H1 (cell line): ENCODE data around the gene SH3PXD2B. TPM values are rescaled to one million over a fixed set of nuclear protein-coding genes. Genes with fewer than 3 reads are reported as not detected.

Experiments
- CTCF ChIA-PET: fragments of 300-600 bp; sonication (Branson Sonifier 250); formaldehyde crosslinking; loops from one replicate; lab custom pipeline; 2021; ENCODE audit not compliant: partially characterized antibody; lab: Charles Lee
- POLR2A ChIA-PET: fragments of 300-600 bp; sonication (Branson Sonifier 250); formaldehyde crosslinking; loops from one replicate; lab custom pipeline; 2021; ENCODE audit warnings: inconsistent platforms; ENCODE audit not compliant: partially characterized antibody; lab: Charles Lee
- DNase-seq, 2 experiments: peaks; one replicate each; pipeline versions ENCODE4 v3.0.0 to v3.0.0-alpha.2; 2010 to 2022; ENCODE audit warnings: low spot score in 2 of 2, low read depth in 1 of 2, mixed read lengths in 1 of 2
- FAIRE-seq: peaks from 2 replicates; lab custom pipeline; 2011; peaks lifted over from hg19 to GRCh38; lab: Jason Lieb, UNC
- H2AFZ ChIP-seq: 2 replicates; pipeline ENCODE4 v1.8.1; 2012; ENCODE audit warnings: low read length, inconsistent platforms
- H2AK5ac ChIP-seq: 2 replicates; pipeline ENCODE4 v1.6.1; 2013; ENCODE audit warnings: low read depth, low read length
- H2BK120ac ChIP-seq: replicated peaks from 2 replicates; pipeline ENCODE3; 2013; ENCODE audit warnings: low read depth, low read length, inconsistent platforms
- H2BK12ac ChIP-seq: 2 replicates; pipeline ENCODE4 v1.6.1; 2013; ENCODE audit warnings: low read depth, low read length
- H2BK15ac ChIP-seq: 2 replicates; pipeline ENCODE4 v1.6.1; 2013; ENCODE audit warnings: low read length
- H2BK20ac ChIP-seq: 2 replicates; pipeline ENCODE4 v1.6.1; 2013; ENCODE audit warnings: low read length
- H2BK5ac ChIP-seq: 2 replicates; pipeline ENCODE4 v1.6.1; 2013; ENCODE audit warnings: low read depth, low read length
- H3K14ac ChIP-seq: 2 replicates; pipeline ENCODE4 v1.6.1; 2013; ENCODE audit warnings: inconsistent platforms; ENCODE audit not compliant: insufficient read length
- H3K18ac ChIP-seq: 2 replicates; pipeline ENCODE4 v1.6.1; 2013; ENCODE audit warnings: low read length; ENCODE audit errors: extremely low read depth
- H3K23ac ChIP-seq: 2 replicates; pipeline ENCODE4 v1.6.1; 2013; ENCODE audit warnings: inconsistent platforms; ENCODE audit not compliant: insufficient read length
- H3K23me2 ChIP-seq: 2 replicates; pipeline ENCODE4 v1.6.1; 2013; ENCODE audit warnings: low read depth, low read length
- H3K27ac ChIP-seq: 2 replicates; pipeline ENCODE4 v1.6.1; 2011; ENCODE audit warnings: low read depth, low read length, inconsistent platforms
- H3K27me3 ChIP-seq, 4 experiments: replicated peaks in 1 of 4; 1 replicate in 1 of 4; 2 replicates in 3 of 4; pipeline versions ENCODE4 v1.6.1 to v1.8.1; 2011 to 2013; ENCODE audit warnings: low read length in 3 of 4, mild to moderate bottlenecking in 3 of 4, inconsistent platforms in 2 of 4, mixed read lengths in 2 of 4, moderate library complexity in 1 of 4; ENCODE audit not compliant: control insufficient read depth in 3 of 4, insufficient read depth in 3 of 4; ENCODE audit errors: extremely low read depth in 1 of 4
- H3K36me3 ChIP-seq, 4 experiments: 2 replicates each; pipeline versions ENCODE4 v1.6.1 to v1.8.1; 2011 to 2013; ENCODE audit warnings: mild to moderate bottlenecking in 4 of 4, low read length in 3 of 4, moderate library complexity in 2 of 4, control low read depth in 1 of 4, inconsistent platforms in 1 of 4; ENCODE audit not compliant: insufficient read depth in 4 of 4, control insufficient read depth in 2 of 4
- H3K4ac ChIP-seq: replicated peaks from 2 replicates; pipeline ENCODE3; 2013; ENCODE audit warnings: low read length, low read depth, mixed read lengths, inconsistent platforms; ENCODE audit not compliant: insufficient read length
- H3K4me1 ChIP-seq, 4 experiments: replicated peaks in 1 of 4; 1 replicate in 1 of 4; 2 replicates in 3 of 4; pipeline versions ENCODE4 v1.6.1 to v1.8.1; 2011 to 2013; ENCODE audit warnings: low read length in 3 of 4, inconsistent platforms in 2 of 4, mixed read lengths in 1 of 4; ENCODE audit not compliant: insufficient read depth in 4 of 4, control insufficient read depth in 3 of 4
- H3K4me2 ChIP-seq, 2 experiments: 2 replicates each; pipeline versions ENCODE4 v1.6.1 to v1.8.1; 2011 to 2013; ENCODE audit warnings: low read depth in 2 of 2, low read length in 2 of 2, control low read depth in 1 of 2, inconsistent platforms in 1 of 2, mild to moderate bottlenecking in 1 of 2; ENCODE audit not compliant: insufficient read depth in 1 of 2
- H3K4me3 ChIP-seq, 4 experiments: fragments of 200-600, 300-600 bp in 1 of 4; sonication (generic), shearing (Covaris generic), sonication (Bioruptor Twin) in 1 of 4; 2 replicates each; pipeline versions ENCODE4 v1.5.1 to v1.8.1; 2011 to 2016; ENCODE audit warnings: low read length in 4 of 4, low read depth in 3 of 4, control low read depth in 2 of 4, inconsistent platforms in 2 of 4, mild to moderate bottlenecking in 2 of 4, mixed read lengths in 1 of 4, moderate library complexity in 1 of 4; ENCODE audit not compliant: insufficient read depth in 2 of 4; ENCODE audit errors: extremely low read depth in 1 of 4
- H3K56ac ChIP-seq: replicated peaks from 2 replicates; pipeline ENCODE3; 2013; ENCODE audit warnings: low read depth, mild to moderate bottlenecking, mixed read lengths, low read length, inconsistent platforms; ENCODE audit not compliant: insufficient read length
- H3K79me1 ChIP-seq: 2 replicates; pipeline ENCODE4 v1.6.1; 2013; ENCODE audit warnings: low read depth, low read length, control low read depth
- H3K79me2 ChIP-seq, 2 experiments: 2 replicates each; pipeline versions ENCODE4 v1.6.1 to v1.8.1; 2012 to 2013; ENCODE audit warnings: low read length in 2 of 2, mild to moderate bottlenecking in 2 of 2, inconsistent platforms in 1 of 2; ENCODE audit not compliant: insufficient read depth in 2 of 2, control insufficient read depth in 1 of 2
- H3K9ac ChIP-seq, 4 experiments: replicated peaks in 1 of 4; 1 replicate in 1 of 4; 2 replicates in 3 of 4; pipeline versions ENCODE4 v1.6.1 to v1.8.1; 2011 to 2013; ENCODE audit warnings: low read depth in 3 of 4, low read length in 3 of 4, control low read depth in 2 of 4, mild to moderate bottlenecking in 2 of 4, moderate library complexity in 2 of 4, inconsistent platforms in 1 of 4; ENCODE audit errors: extremely low read depth in 1 of 4
- H3K9me3 ChIP-seq, 2 experiments: 2 replicates each; pipeline versions ENCODE4 v1.6.1 to v1.8.1; 2012 to 2013; ENCODE audit warnings: mild to moderate bottlenecking in 2 of 2, moderate library complexity in 2 of 2, control low read depth in 1 of 2, inconsistent platforms in 1 of 2, low read depth in 1 of 2, low read length in 1 of 2, mixed read lengths in 1 of 2; ENCODE audit not compliant: insufficient read depth in 2 of 2
- H4K20me1 ChIP-seq, 2 experiments: replicated peaks in 1 of 2; 2 replicates each; pipeline versions ENCODE3 to v1.8.1; 2011 to 2013; ENCODE audit warnings: inconsistent platforms in 2 of 2, low read length in 2 of 2, mild to moderate bottlenecking in 1 of 2; ENCODE audit not compliant: insufficient read depth in 2 of 2, control insufficient read depth in 1 of 2
- H4K5ac ChIP-seq: 2 replicates; pipeline ENCODE4 v1.6.1; 2013; ENCODE audit warnings: low read length, low read depth, mixed read lengths, inconsistent platforms; ENCODE audit not compliant: insufficient read length
- H4K8ac ChIP-seq: 2 replicates; pipeline ENCODE4 v1.8.0; 2013; ENCODE audit warnings: mild to moderate bottlenecking, moderate library complexity, low read length, inconsistent platforms; ENCODE audit not compliant: insufficient read depth; ENCODE audit errors: extremely low read depth
- H4K91ac ChIP-seq: replicated peaks from 2 replicates; pipeline ENCODE3; 2013; ENCODE audit warnings: low read length, mixed read lengths, inconsistent platforms; ENCODE audit not compliant: insufficient read length
- ATF3 ChIP-seq: IDR thresholded peaks from 2 replicates; pipeline ENCODE4 v1.6.1; 2011; ENCODE audit warnings: low read depth, mild to moderate bottlenecking, low read length; ENCODE audit not compliant: insufficient read depth
- NANOG ChIP-seq: IDR thresholded peaks from 2 replicates; pipeline ENCODE4 v1.6.1; 2011; ENCODE audit warnings: low read length, low read depth, mild to moderate bottlenecking, inconsistent platforms; ENCODE audit not compliant: insufficient read depth, poor library complexity, severe bottlenecking
- RAD21 ChIP-seq, 2 experiments: IDR thresholded peaks in 1 of 2; conservative IDR thresholded peaks in 1 of 2; 2 replicates each; pipeline ENCODE4 v1.6.1; 2011; ENCODE audit warnings: low read depth in 2 of 2, low read length in 2 of 2, improper control_type of control experiment in 1 of 2, inconsistent platforms in 1 of 2, mild to moderate bottlenecking in 1 of 2, moderate library complexity in 1 of 2
- SUZ12 ChIP-seq: fragments of 200-600 bp; sonication (generic); IDR thresholded peaks from 2 replicates; pipeline ENCODE4 v1.6.1; 2012; ENCODE audit warnings: mild to moderate bottlenecking, inconsistent platforms, low read length, moderate library complexity, mixed read lengths
- TEAD4 ChIP-seq: IDR thresholded peaks from 2 replicates; pipeline ENCODE4 v1.6.1; 2012; ENCODE audit warnings: low read depth, low read length, inconsistent platforms, mixed read lengths
- polyA plus RNA-seq, 7 experiments: library from polyadenylated mRNA; depleted of rRNA in 3 of 7; stranded (reverse) in 5 of 7; unstranded in 2 of 7; fragments of >200 nt in 5 of 7; fragments of 200-250 nt in 2 of 7; gene quantifications; 1 replicate in 5 of 7; 2 replicates in 1 of 7; 4 replicates in 1 of 7; pipeline versions ENCODE4 v1.2.1 to v1.2.3, GENCODE V29; 2011 to 2013; ENCODE audit warnings: missing spikeins in 2 of 7, mixed read lengths in 2 of 7
- total RNA-seq: library from RNA; stranded (reverse); fragmentation: NEBNext Ultra II Directional; extraction: Animal tissue kit (Norgen Biotek cat#: 25700); gene quantifications from 2 replicates; pipeline ENCODE4 v1.2.1, GENCODE V29; 2021

SH3PXD2B gene
- total and polyA plus RNA-seq, 2 of the 8 experiments (the other 6 are each of a cell fraction or from before 2014, with no cell fraction given): 32.9 to 72.9 TPM

GRCh38 chr5:172294831-172295230 is 159.5 kb downstream of the SH3PXD2B start:
- no peak overlapping the region for H3K18ac ChIP-seq
- H3K27me3 ChIP-seq: no peaks in the 10 kb centered on the region
- H2BK120ac ChIP-seq: no peak overlapping the region
- no peak overlapping the region for H4K5ac ChIP-seq
- FAIRE-seq (no peak), DNase-seq (no peak)
- H2BK5ac ChIP-seq: no peak overlapping the region
- no peak overlapping the region for H3K4me3 ChIP-seq
- no peaks in the 10 kb centered on the region for H3K9me3 ChIP-seq
- no peak overlapping the region for H4K8ac ChIP-seq
- H3K79me1 ChIP-seq: no peaks in the 10 kb centered on the region
- H3K56ac ChIP-seq: no peak overlapping the region
- TF ChIP-seq RAD21 (IDR thresholded peaks at IDR 0.05 in 1 of 2, conservative IDR thresholded peaks at IDR 0.05 in 1 of 2; ENCODE audit: low read depth in 2 of 2, low read length in 2 of 2) (no peak), NANOG (no peak), ATF3 (no peak), SUZ12 (no peak), TEAD4 (no peak)
- CTCF ChIA-PET: interaction anchor here (1.3 to 3.1 kb wide), 3 partner anchors 39 to 189 kb away, joined by 4 to 10 read pairs (median 4); no protein-coding TSS in a partner anchor
- no peak overlapping the region for H4K91ac ChIP-seq
- no peak overlapping the region for H3K4ac ChIP-seq
- H3K79me2 ChIP-seq: no peaks in the 10 kb centered on the region
- H2BK12ac ChIP-seq: no peak overlapping the region
- H2AFZ ChIP-seq: no peak overlapping the region
- H2AK5ac ChIP-seq: no peak overlapping the region
- no peaks in the 10 kb centered on the region for H3K23me2 ChIP-seq
- H4K20me1 ChIP-seq: no peaks in the 10 kb centered on the region
- peaks cover 0 to 4% (median 0%) of the 10 kb centered on the region in 4 experiments; a peak in 1 of 7 replicates for H3K4me1 ChIP-seq
- POLR2A ChIA-PET: no interaction called here
- no peaks in the 10 kb centered on the region for H3K36me3 ChIP-seq
- H2BK20ac ChIP-seq: no peak overlapping the region
- H3K27ac ChIP-seq: no peak overlapping the region
- no peak overlapping the region for H3K4me2 ChIP-seq
- no peak overlapping the region for H3K14ac ChIP-seq
- H3K9ac ChIP-seq: no peak overlapping the region
- H3K23ac ChIP-seq: no peak overlapping the region
- H2BK15ac ChIP-seq: no peak overlapping the region
